GM18520 (cell line): ENCODE measurements around the gene TRIM62.

Experiments used
- ATAC-seq: cut with Tn5 transposase; IDR thresholded peaks from one replicate; pipeline ENCODE4 v1.9.1; 2021; ENCODE audit not compliant: unreplicated experiment

The TRIM62 gene

GRCh38 chr1:33181921-33182341 lies at the start of gene TRIM62:
TRIM62 (minus strand) TSS chr1:33182043; CDS start chr1:33181432, 611 bp downstream.
- no peak for ATAC-seq

- no peak for ATAC-seq
These were observed 49.3 kb upstream of the TRIM62 start for GRCh38 chr1:33231166-33231565.

GRCh38 chr1:33228935-33229487 lies 47.2 kb upstream of the TRIM62 start:
- ATAC-seq: no peak

GRCh38 chr1:33225586-33225985 lies 43.7 kb upstream of the TRIM62 start:
- no peak for ATAC-seq

- ATAC-seq: no peak
These were observed 42.4 kb upstream of the TRIM62 start for GRCh38 chr1:33224166-33224707.

GRCh38 chr1:33222381-33222780 lies 40.5 kb upstream of the TRIM62 start:
- no peak for ATAC-seq

- no peak for ATAC-seq
These were observed 39.5 kb upstream of the TRIM62 start for GRCh38 chr1:33221385-33221758.

GRCh38 chr1:33220676-33221384 lies 39.0 kb upstream of the TRIM62 start:
- no peak for ATAC-seq

- ATAC-seq: no peak
These were observed 38.2 kb upstream of the TRIM62 start for GRCh38 chr1:33219886-33220661.

GRCh38 chr1:33211972-33212371 lies 30.1 kb upstream of the TRIM62 start:
- no peak for ATAC-seq

GRCh38 chr1:33206340-33206739 lies 24.5 kb upstream of the TRIM62 start:
- no peak for ATAC-seq

- ATAC-seq: no peak
These were observed 13.7 kb upstream of the TRIM62 start for GRCh38 chr1:33195556-33195955.

GRCh38 chr1:33191731-33192275 lies 10.0 kb upstream of the TRIM62 start:
- no peak for ATAC-seq

GRCh38 chr1:33190701-33191100 lies 8.9 kb upstream of the TRIM62 start:
- no peak for ATAC-seq

GRCh38 chr1:33188572-33189275 lies 6.9 kb upstream of the TRIM62 start:
- ATAC-seq: no peak

- ATAC-seq: no peak
These were observed 5.1 kb upstream of the TRIM62 start for GRCh38 chr1:33186936-33187335.

GRCh38 chr1:33185541-33185940 lies 3.7 kb upstream of the TRIM62 start:
- ATAC-seq: no peak

GRCh38 chr1:33183306-33183705 lies 1.5 kb upstream of the TRIM62 start:
- ATAC-seq: no peak

- ATAC-seq: no peak
These were observed 1.1 kb upstream of the TRIM62 start for GRCh38 chr1:33182896-33183295.

GRCh38 chr1:33182401-33182841 lies 578 bp upstream of the TRIM62 start:
- no peak for ATAC-seq
